MM.1S (cell line): ENCODE measurements around the gene ITFG1.
"Not testable (repeated sequence)": the region's sequence is repeated elsewhere in the genome, so short reads cannot be mapped to it uniquely, and the experiment has no call there.

Experiments used
- DNase-seq: peaks from one replicate; pipeline ENCODE4 v3.0.0-alpha.2; 2015
- H2AFZ ChIP-seq: fragments of 300-600 bp; sonication (generic); 2 replicates; pipeline ENCODE4 v1.6.0; 2016; ENCODE audit warnings: antibody characterized with exemption, low read length
- H3F3A ChIP-seq: fragments of 300-600 bp; sonication (generic); 2 replicates; pipeline ENCODE4 v1.6.1; 2016; ENCODE audit warnings: mild to moderate bottlenecking, antibody characterized with exemption, low read length, moderate library complexity, mixed read lengths; ENCODE audit not compliant: insufficient read depth
- H3K27ac ChIP-seq: fragments of 300-600 bp; sonication (generic); 2 replicates; pipeline ENCODE4 v1.5.1; 2016; ENCODE audit warnings: mild to moderate bottlenecking, low read length
- H3K27me3 ChIP-seq: fragments of 300-600 bp; sonication (generic); replicated peaks from 2 replicates; pipeline ENCODE4 v1.6.0; 2016; ENCODE audit warnings: low read length; ENCODE audit not compliant: insufficient read depth
- H3K36me3 ChIP-seq: fragments of 300-600 bp; sonication (generic); replicated peaks from 2 replicates; pipeline ENCODE4 v1.6.1; 2016; ENCODE audit warnings: mild to moderate bottlenecking, low read length, mixed read lengths; ENCODE audit not compliant: insufficient read depth
- H3K4me1 ChIP-seq: fragments of 300-600 bp; sonication (generic); 2 replicates; pipeline ENCODE4 v1.6.1; 2016; ENCODE audit warnings: low read length, mixed read lengths
- H3K4me2 ChIP-seq: fragments of 300-600 bp; sonication (generic); 2 replicates; pipeline ENCODE4 v1.6.0; 2016; ENCODE audit warnings: low read depth, low read length
- H3K4me3 ChIP-seq: fragments of 300-600 bp; sonication (generic); 2 replicates; pipeline ENCODE4 v1.5.1; 2016; ENCODE audit warnings: low read length, mixed read lengths
- H3K79me2 ChIP-seq: fragments of 300-600 bp; sonication (generic); 2 replicates; pipeline ENCODE4 v1.6.1; 2016; ENCODE audit warnings: mixed run types, low read length, mixed read lengths
- H3K9ac ChIP-seq: fragments of 300-600 bp; sonication (generic); 2 replicates; pipeline ENCODE4 v1.6.1; 2016; ENCODE audit warnings: low read length, mixed read lengths
- H3K9me2 ChIP-seq: fragments of 300-600 bp; sonication (generic); replicated peaks from 2 replicates; pipeline ENCODE4 v1.6.1; 2016; ENCODE audit warnings: mild to moderate bottlenecking, low read length, mixed read lengths; ENCODE audit not compliant: insufficient read depth
- H3K9me3 ChIP-seq: fragments of 300-600 bp; sonication (generic); replicated peaks from 2 replicates; pipeline ENCODE4 v1.6.1; 2016; ENCODE audit warnings: mild to moderate bottlenecking, low read length, mixed read lengths; ENCODE audit not compliant: insufficient read depth
- H4K20me1 ChIP-seq: fragments of 300-600 bp; sonication (generic); 2 replicates; pipeline ENCODE4 v1.6.1; 2016; ENCODE audit warnings: mild to moderate bottlenecking, low read length, moderate library complexity, mixed read lengths; ENCODE audit not compliant: insufficient read depth
- CTCF ChIP-seq: fragments of 300-600 bp; sonication (generic); IDR thresholded peaks from 2 replicates; pipeline ENCODE4 v1.5.1; 2016; ENCODE audit warnings: antibody characterized with exemption, low read length, mixed read lengths
- EZH2 ChIP-seq: fragments of 300-600 bp; sonication (generic); optimal IDR thresholded peaks from 2 replicates; pipeline ENCODE3; 2017; ENCODE audit warnings: low read depth, mild to moderate bottlenecking, antibody characterized with exemption, low read length, mixed read lengths
- EZH2phosphoT487 ChIP-seq: fragments of 300-600 bp; sonication (generic); IDR thresholded peaks from 2 replicates; pipeline ENCODE4 v1.6.1; 2018; ENCODE audit warnings: antibody characterized with exemption, low read length

ITFG1 gene

DNA sequence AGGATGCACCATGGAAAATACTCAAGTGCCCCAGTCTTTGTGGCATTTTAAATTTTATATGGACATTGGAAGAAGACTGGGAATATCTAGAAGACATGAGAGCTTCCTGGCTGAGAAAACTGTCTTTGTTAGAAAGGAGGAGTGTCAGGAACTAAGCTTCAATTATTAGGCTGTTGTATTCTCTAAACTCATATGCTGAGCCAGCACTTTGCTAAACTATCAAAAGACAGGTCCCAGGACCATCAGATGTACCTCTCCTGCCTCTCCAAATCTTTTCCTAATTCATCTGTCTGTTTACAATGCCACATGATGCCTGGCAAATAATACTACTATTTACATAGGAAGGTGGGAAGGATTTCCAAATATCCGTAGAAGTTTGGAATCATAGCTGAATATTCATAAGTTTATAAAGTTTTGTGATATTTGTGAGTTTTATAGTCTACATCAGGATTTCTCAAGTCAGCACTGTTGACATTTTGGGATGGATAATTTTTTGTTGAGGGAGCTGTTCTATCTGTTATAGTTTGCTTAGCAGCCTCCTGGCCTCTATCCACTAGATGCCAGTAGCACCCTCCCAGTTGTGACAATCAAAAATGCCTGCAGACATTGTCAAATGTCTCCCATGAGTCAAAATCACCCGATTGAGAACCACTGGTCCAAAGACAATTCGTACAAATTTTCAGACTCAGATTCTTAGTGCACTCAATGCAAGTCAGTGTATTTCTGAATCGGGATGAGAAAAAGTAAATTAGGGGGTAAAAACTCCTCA, 255.9 kb downstream of the ITFG1 start:
- Histone ChIP-seq H3K9me3 (no peaks in the 10 kb centered on the region; the same call in 1 of the 2 replicates), H3K4me3 (no peak overlapping the region), H3K9me2 (no peaks in the 10 kb centered on the region), H4K20me1 (no peaks in the 10 kb centered on the region), H2AFZ (no peak overlapping the region), H3K27ac (no peak overlapping the region), H3K27me3 (no peaks in the 10 kb centered on the region), H3K4me2 (no peak overlapping the region), H3K4me1 (no peaks in the 10 kb centered on the region), H3F3A (no peaks in the 10 kb centered on the region), H3K9ac (no peak overlapping the region), H3K79me2 (no peaks in the 10 kb centered on the region), H3K36me3 (no peaks in the 10 kb centered on the region; the same call in 1 of the 2 replicates)
- no peak for TF ChIP-seq CTCF
- TF ChIP-seq EZH2phosphoT487 = no peak
- TF ChIP-seq EZH2 = no peak
- no peak for DNase-seq

GRCh38 chr16:47203433-47203832, 257.4 kb downstream of the ITFG1 start:
- not testable (repeated sequence) for H3K4me1 ChIP-seq, H3K9ac ChIP-seq, H3K4me2 ChIP-seq, H3F3A ChIP-seq, H2AFZ ChIP-seq, H3K4me3 ChIP-seq, H3K27me3 ChIP-seq, H4K20me1 ChIP-seq, DNase-seq, H3K27ac ChIP-seq, H3K79me2 ChIP-seq, H3K9me3 ChIP-seq, H3K36me3 ChIP-seq, H3K9me2 ChIP-seq

DNA sequence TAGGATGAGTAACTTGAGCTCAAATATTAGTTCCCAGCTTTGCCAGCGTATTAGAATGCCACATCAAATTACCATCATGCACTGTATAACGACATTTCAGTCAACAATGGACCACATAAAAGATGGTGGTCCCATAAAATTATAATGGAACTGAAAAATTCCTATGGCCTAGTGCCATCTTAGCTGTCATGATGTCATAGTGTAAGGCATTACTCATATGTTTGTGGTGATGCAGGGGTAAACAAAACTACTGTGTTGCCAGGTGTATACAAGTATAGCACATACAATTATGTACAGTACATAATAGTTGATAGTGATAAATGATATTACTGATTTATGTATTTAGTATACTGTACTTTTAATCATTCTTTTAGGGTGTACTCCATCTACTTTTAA, 262.7 kb downstream of the ITFG1 start:
- TF ChIP-seq EZH2phosphoT487 (no peak), EZH2 (no peak), CTCF (no peak)
- H3K4me3 ChIP-seq = no peak overlapping the region
- no peaks in the 10 kb centered on the region; the same call in 1 of the 2 replicates for H3K9me3 ChIP-seq

DNA sequence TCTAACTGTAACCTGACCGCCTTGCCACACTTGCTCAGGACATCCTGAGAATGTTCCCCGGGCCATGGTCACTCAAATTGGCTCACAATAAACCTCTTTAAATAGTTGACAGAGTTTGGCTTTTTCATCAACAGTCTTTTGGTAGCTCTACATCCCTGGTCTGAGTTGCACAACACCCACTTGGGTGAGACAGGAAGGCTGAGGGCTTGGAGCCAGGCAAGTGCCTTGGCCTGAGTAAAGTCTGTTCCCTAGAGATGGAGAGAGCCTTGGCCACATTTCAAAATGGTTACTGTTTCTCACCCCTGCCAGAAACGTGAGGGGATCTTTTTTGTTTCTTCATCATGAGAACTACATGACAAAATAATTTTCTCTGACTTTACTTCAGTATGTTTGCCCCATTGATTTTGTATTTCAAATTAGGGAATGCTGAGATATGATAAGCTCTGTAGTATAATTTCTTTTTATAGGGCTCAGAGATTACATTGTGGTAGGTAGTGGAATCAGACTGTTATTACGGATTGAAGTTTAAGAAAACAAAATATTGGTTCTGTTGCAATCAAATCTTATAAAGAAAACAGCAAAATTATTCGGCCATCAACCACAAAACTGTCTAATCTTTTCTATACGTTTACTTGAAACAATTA, 263.2 kb downstream of the ITFG1 start:
- no peaks in the 10 kb centered on the region; the same call in 1 of the 2 replicates for H3K9me3 ChIP-seq
- no peaks in the 10 kb centered on the region for H3F3A ChIP-seq
- H3K79me2 ChIP-seq = no peaks in the 10 kb centered on the region
- no peaks in the 10 kb centered on the region for H3K27me3 ChIP-seq
- H3K9me2 ChIP-seq = no peaks in the 10 kb centered on the region
- H3K9ac ChIP-seq = no peak overlapping the region
- H4K20me1 ChIP-seq = no peaks in the 10 kb centered on the region
- H3K4me3 ChIP-seq = no peak overlapping the region
- no peaks in the 10 kb centered on the region for H3K4me1 ChIP-seq
- no peak overlapping the region for H3K4me2 ChIP-seq
- no peak overlapping the region for H3K27ac ChIP-seq
- TF ChIP-seq EZH2 (no peak), CTCF (no peak)
- H2AFZ ChIP-seq = no peak overlapping the region
- no peaks in the 10 kb centered on the region; the same call in 1 of the 2 replicates for H3K36me3 ChIP-seq
- no peak for DNase-seq

More for the DNA sequence above, 262.7 kb downstream of the ITFG1 start:
- Histone ChIP-seq H3K9me2 (no peaks in the 10 kb centered on the region), H3K79me2 (no peaks in the 10 kb centered on the region), H3K9ac (no peak overlapping the region), H4K20me1 (no peaks in the 10 kb centered on the region), H3K27me3 (no peaks in the 10 kb centered on the region), H3F3A (no peaks in the 10 kb centered on the region), H3K36me3 (no peaks in the 10 kb centered on the region; the same call in 1 of the 2 replicates), H2AFZ (no peak overlapping the region), H3K27ac (no peak overlapping the region), H3K4me2 (no peak overlapping the region), H3K4me1 (no peaks in the 10 kb centered on the region)
- no peak for DNase-seq
